K562 (cell line): ENCODE data around the gene MRPL48. TPM values are rescaled to one million over a fixed set of nuclear protein-coding genes. Genes with fewer than 3 reads are reported as not detected.

ENCODE experiments used
- CREM ChIP-seq: IDR thresholded peaks from 2 replicates; pipeline ENCODE4 v1.6.1; 2014; ENCODE audit warnings: antibody characterized with exemption, low read depth
- EP300 ChIP-seq: IDR thresholded peaks from 2 replicates; pipeline ENCODE4 v1.6.1; 2012; ENCODE audit warnings: low read length, improper control_type of control experiment
- MGA ChIP-seq: fragments of 450-650 bp; IDR thresholded peaks from 2 replicates; pipeline ENCODE4 v1.6.1; 2016; ENCODE audit warnings: mild to moderate bottlenecking, moderate library complexity
- PATZ1 ChIP-seq: fragments of 250-450 bp; sonication (Bioruptor Pico); IDR thresholded peaks from 2 replicates; pipeline ENCODE4 v1.5.0; 2020; ENCODE audit warnings: mild to moderate bottlenecking, borderline replicate concordance
- SP2 ChIP-seq: IDR thresholded peaks from 2 replicates; pipeline ENCODE4 v1.6.1; 2011; ENCODE audit warnings: mild to moderate bottlenecking, low read depth, low read length, moderate library complexity; ENCODE audit not compliant: poor library complexity, severe bottlenecking; ENCODE audit errors: extremely low read depth
- TEAD4 ChIP-seq, 2 experiments: sonication (generic) in 1 of 2; formaldehyde crosslinking in 1 of 2; IDR thresholded peaks; 2 replicates each; pipeline versions ENCODE4 v1.6.1 to v1.8.0; 2012 to 2022; ENCODE audit warnings: borderline replicate concordance in 1 of 2, inconsistent platforms in 1 of 2, low read length in 1 of 2, mild to moderate bottlenecking in 1 of 2, missing genetic modification reagents in 1 of 2
- ZNF830 ChIP-seq: fragments of 250-450 bp; sonication (Bioruptor Pico); IDR thresholded peaks from 2 replicates; pipeline ENCODE4 v1.5.0; 2021; ENCODE audit warnings: mild to moderate bottlenecking
- polyA plus RNA-seq, 8 experiments: library from polyadenylated mRNA; depleted of rRNA in 4 of 8; stranded (reverse) in 5 of 8; unstranded in 3 of 8; fragments of >200 nt; fragmentation: Nextera tagmentation in 2 of 8; fragmentation: Illumina TruSeq in 1 of 8; extraction: Ambion mirVana in 2 of 8; extraction: Trizol in 1 of 8; gene quantifications; 2 replicates each; pipeline versions ENCODE4 v1.2.1 to v1.2.3, GENCODE V29; 2011 to 2014; ENCODE audit warnings: inconsistent platforms in 1 of 8, missing spikeins in 1 of 8
- total RNA-seq, 7 experiments: library from RNA; depleted of rRNA in 6 of 7; stranded (reverse); fragments of >200 nt in 6 of 7; fragmentation: Illumina TruSeq in 2 of 7; extraction: Trizol in 2 of 7; gene quantifications; 2 replicates each; pipeline versions ENCODE4 v1.2.1 to v1.2.3, GENCODE V29; 2011 to 2021; ENCODE audit warnings: low replicate concordance in 1 of 7
- TF ChIP-seq, protein P1 (sequence below): sonication (generic); formaldehyde crosslinking; IDR thresholded peaks from 2 replicates; pipeline ENCODE4 v1.8.1; 2023; ENCODE audit warnings: mild to moderate bottlenecking, missing genetic modification reagents

The MRPL48 gene
- total and polyA plus RNA-seq, 9 of the 15 experiments (the other 6 are each of a cell fraction or from before 2014, with no cell fraction given): 66.0 to 237 (median 104) TPM

GRCh38 chr11:73760679-73761402, 26.8 kb upstream of the MRPL48 start, which contains the start of gene RAB6A (continued):
- TF ChIP-seq PATZ1: no peak
- TF ChIP-seq, protein P1, sequence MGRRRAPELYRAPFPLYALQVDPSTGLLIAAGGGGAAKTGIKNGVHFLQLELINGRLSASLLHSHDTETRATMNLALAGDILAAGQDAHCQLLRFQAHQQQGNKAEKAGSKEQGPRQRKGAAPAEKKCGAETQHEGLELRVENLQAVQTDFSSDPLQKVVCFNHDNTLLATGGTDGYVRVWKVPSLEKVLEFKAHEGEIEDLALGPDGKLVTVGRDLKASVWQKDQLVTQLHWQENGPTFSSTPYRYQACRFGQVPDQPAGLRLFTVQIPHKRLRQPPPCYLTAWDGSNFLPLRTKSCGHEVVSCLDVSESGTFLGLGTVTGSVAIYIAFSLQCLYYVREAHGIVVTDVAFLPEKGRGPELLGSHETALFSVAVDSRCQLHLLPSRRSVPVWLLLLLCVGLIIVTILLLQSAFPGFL (CRISPR knock-in tag): no peak
- TF ChIP-seq SP2: no peak
- peak; percentile 93 for TF ChIP-seq CREM
- no peak for TF ChIP-seq ZNF830 (CRISPR knock-in tag)
- peak; percentile 13; the same call in 1 of the 2 replicates for TF ChIP-seq EP300
- no peak for TF ChIP-seq MGA
- TF ChIP-seq TEAD4 (IDR thresholded peaks at IDR 0.05; ENCODE audit: low read length): peak; percentile 31
- no peak for TF ChIP-seq TEAD4 (CRISPR knock-in tag; IDR thresholded peaks at IDR 0.05; ENCODE audit: borderline replicate concordance)
